ENCODE measurements around the gene PDK2.
A peak's percentile ranks its signal among the peaks of the same experiment; 100 is the strongest.

DNA sequence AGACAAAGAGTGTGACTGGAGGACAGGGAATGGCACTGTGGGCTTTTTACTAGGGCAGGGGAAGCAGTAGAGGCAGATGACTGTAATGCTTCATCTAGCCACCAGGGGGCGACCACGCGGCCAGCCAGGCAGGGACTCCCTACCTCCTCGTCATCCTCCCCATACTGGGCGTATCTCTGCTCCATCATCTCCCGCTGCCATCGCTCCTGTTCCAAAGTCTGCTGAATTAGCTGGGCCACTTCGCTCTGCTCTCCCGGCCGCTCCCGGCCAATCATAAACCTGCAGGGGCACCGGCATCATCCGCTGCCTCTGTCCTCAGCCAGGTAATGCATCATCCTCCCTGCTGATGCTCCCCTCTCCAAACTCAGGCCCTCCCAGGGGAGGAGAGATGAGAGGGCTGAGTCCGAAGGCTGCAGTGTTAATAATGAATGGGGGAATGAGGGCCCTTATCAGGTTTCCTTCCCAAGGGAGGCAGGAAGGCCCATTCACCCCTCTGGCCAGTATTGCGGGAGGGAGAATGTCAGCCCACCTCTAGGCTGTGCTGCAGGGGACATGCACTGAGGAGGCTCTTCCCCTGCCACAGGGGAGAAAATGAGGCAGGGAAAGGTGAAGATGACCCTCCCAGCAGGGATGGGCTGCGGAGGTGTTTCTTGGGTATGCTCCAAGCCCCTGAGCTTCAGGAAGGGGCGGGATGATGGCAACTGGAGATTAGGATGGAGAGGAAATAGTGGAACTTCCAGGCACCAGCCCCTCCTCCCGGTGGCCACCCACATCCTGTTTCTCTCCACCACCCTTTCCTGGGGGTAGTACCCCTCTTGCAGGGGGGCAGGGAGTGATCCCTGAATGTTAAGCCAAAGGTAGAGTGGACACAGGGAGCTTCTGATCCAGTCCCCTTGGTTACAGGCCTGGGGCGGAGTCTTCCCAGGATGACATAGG is 45.1 kb downstream of the PDK2 start:
- TF ChIP-seq POLR2A (IDR thresholded peaks at IDR 0.05) (no peak), POLR2AphosphoS5 (IDR thresholded peaks at IDR 0.05) (peak; percentile 71)
- TF ChIP-seq, protein P1, sequence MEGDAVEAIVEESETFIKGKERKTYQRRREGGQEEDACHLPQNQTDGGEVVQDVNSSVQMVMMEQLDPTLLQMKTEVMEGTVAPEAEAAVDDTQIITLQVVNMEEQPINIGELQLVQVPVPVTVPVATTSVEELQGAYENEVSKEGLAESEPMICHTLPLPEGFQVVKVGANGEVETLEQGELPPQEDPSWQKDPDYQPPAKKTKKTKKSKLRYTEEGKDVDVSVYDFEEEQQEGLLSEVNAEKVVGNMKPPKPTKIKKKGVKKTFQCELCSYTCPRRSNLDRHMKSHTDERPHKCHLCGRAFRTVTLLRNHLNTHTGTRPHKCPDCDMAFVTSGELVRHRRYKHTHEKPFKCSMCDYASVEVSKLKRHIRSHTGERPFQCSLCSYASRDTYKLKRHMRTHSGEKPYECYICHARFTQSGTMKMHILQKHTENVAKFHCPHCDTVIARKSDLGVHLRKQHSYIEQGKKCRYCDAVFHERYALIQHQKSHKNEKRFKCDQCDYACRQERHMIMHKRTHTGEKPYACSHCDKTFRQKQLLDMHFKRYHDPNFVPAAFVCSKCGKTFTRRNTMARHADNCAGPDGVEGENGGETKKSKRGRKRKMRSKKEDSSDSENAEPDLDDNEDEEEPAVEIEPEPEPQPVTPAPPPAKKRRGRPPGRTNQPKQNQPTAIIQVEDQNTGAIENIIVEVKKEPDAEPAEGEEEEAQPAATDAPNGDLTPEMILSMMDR (IDR thresholded peaks at IDR 0.05): peak; percentile 87 to 98 (median 94)
